HG03457 (cell line): Measurements from ENCODE around the gene TAC3.
"Not testable (repeated sequence)": the region's sequence is repeated elsewhere in the genome, so short reads cannot be mapped to it uniquely, and the experiment has no call there.

Experiments used
- ATAC-seq: cut with Tn5 transposase; IDR thresholded peaks from one replicate; pipeline ENCODE4 v1.9.1; 2021; ENCODE audit warnings: moderate number of reproducible peaks; ENCODE audit not compliant: unreplicated experiment

The TAC3 gene

GRCh38 chr12:56987551-56988053, 28.7 kb downstream of the TAC3 start:
- no peak for ATAC-seq

GRCh38 chr12:56987011-56987410, 29.3 kb downstream of the TAC3 start:
- ATAC-seq, result no peak

- ATAC-seq, result not testable (repeated sequence)
Observed at GRCh38 chr12:56985714-56986113, 30.6 kb downstream of the TAC3 start.

- no peak for ATAC-seq
Observed at GRCh38 chr12:56983386-56983785, 32.9 kb downstream of the TAC3 start.

- not testable (repeated sequence) for ATAC-seq
Observed at GRCh38 chr12:56982578-56983236, 33.6 kb downstream of the TAC3 start.

- ATAC-seq, result no peak
Observed at GRCh38 chr12:56980941-56981530, 35.3 kb downstream of the TAC3 start.

- no peak for ATAC-seq
Observed at GRCh38 chr12:56980268-56980667, 36.1 kb downstream of the TAC3 start.

GRCh38 chr12:56979628-56980027, 36.7 kb downstream of the TAC3 start:
- ATAC-seq, result no peak

- no peak for ATAC-seq
Observed at GRCh38 chr12:56978397-56979138, 37.8 kb downstream of the TAC3 start.

- not testable (repeated sequence) for ATAC-seq
Observed at GRCh38 chr12:56977361-56977760, 39.0 kb downstream of the TAC3 start.

- ATAC-seq, result not testable (repeated sequence)
Observed at GRCh38 chr12:56974224-56974623, 42.1 kb downstream of the TAC3 start.

- not testable (repeated sequence) for ATAC-seq
Observed at GRCh38 chr12:56968910-56969309, 47.4 kb downstream of the TAC3 start.

GRCh38 chr12:56965997-56966642, 50.2 kb downstream of the TAC3 start:
- ATAC-seq, result not testable (repeated sequence)

GRCh38 chr12:56965124-56965523, 51.2 kb downstream of the TAC3 start:
- ATAC-seq, result not testable (repeated sequence)

- ATAC-seq, result not testable (repeated sequence)
Observed at GRCh38 chr12:56963557-56963956, 52.8 kb downstream of the TAC3 start.

GRCh38 chr12:56962247-56962646, 54.1 kb downstream of the TAC3 start:
- ATAC-seq, result not testable (repeated sequence)
